Skeletal muscle satellite cell (primary cell): Measurements from ENCODE around the gene RORC.
A peak's percentile ranks its signal among the peaks of the same experiment; 100 is the strongest.
"Not testable (repeated sequence)": the region's sequence is repeated elsewhere in the genome, so short reads cannot be mapped to it uniquely, and the experiment has no call there.

Source experiments
- H3K27me3 ChIP-seq: 2 replicates; pipeline ENCODE4 v1.7.0; 2013; ENCODE audit warnings: low read length; ENCODE audit not compliant: control insufficient read depth, insufficient read depth
- H3K36me3 ChIP-seq: 2 replicates; pipeline ENCODE4 v1.7.0; 2013; ENCODE audit warnings: mild to moderate bottlenecking, control low read depth, low read length; ENCODE audit not compliant: insufficient read depth
- H3K4me1 ChIP-seq: 2 replicates; pipeline ENCODE4 v1.7.0; 2013; ENCODE audit warnings: low read length; ENCODE audit not compliant: control insufficient read depth, insufficient read depth
- H3K4me2 ChIP-seq: 2 replicates; pipeline ENCODE4 v1.7.0; 2013; ENCODE audit warnings: mild to moderate bottlenecking, low read length
- H3K4me3 ChIP-seq: 2 replicates; pipeline ENCODE4 v1.7.0; 2013; ENCODE audit warnings: low read length
- H3K9ac ChIP-seq: 2 replicates; pipeline ENCODE4 v1.7.0; 2013; ENCODE audit warnings: mild to moderate bottlenecking, low read depth, low read length, moderate library complexity
- H3K9me3 ChIP-seq: replicated peaks from 2 replicates; pipeline ENCODE4 v1.7.0; 2013; ENCODE audit warnings: mild to moderate bottlenecking, control low read depth, low read length

Gene RORC

DNA sequence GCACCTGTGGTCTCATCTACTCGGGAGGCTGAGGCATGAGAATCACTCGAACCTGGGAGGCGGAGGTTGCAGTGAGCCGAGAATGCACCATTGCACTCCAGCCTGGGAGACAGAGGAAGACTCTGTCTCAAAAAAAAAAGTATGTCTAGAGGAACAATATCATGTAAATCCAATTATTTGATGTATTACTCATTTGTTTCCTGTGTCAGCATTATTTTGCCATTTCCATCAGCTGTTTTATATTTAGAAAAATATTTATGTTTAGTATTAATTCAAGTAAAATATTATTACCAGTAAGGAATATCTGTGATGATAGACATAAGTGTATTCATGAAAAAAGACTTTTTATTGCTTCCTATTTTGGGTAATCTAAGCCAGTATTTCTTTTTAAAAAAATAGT is 54.3 kb downstream of the RORC start:
- H3K4me3 ChIP-seq: no peak overlapping the region
- H3K9ac ChIP-seq: no peak overlapping the region
- no peaks in the 10 kb centered on the region for H3K27me3 ChIP-seq
- no peaks in the 10 kb centered on the region for H3K9me3 ChIP-seq
- no peaks in the 10 kb centered on the region for H3K36me3 ChIP-seq
- no peak overlapping the region for H3K4me2 ChIP-seq
- no peaks in the 10 kb centered on the region for H3K4me1 ChIP-seq

DNA sequence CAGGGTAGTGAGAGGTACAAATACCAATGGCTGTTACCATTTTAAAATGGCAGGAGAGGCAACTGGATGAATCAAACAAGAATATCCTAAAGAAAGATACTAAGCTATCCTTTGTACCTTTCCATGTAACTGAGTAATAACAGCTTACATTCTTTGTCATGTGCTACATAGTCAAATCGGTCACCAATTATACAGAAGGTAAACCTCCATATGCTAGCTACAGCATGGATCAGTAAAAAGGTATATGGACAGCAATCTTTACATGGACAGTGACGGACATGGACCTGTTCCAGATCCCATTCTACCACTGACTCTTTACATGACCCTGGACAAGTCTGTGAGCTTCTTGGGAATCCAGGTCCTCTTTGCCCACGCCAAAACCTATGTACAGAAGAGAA is 54.9 kb downstream of the RORC start:
- H3K36me3 ChIP-seq: no peaks in the 10 kb centered on the region
- H3K27me3 ChIP-seq: no peaks in the 10 kb centered on the region
- H3K9me3 ChIP-seq: no peaks in the 10 kb centered on the region
- no peaks in the 10 kb centered on the region for H3K4me1 ChIP-seq
- H3K4me2 ChIP-seq: no peak overlapping the region
- no peak overlapping the region for H3K4me3 ChIP-seq
- H3K9ac ChIP-seq: no peak overlapping the region

DNA sequence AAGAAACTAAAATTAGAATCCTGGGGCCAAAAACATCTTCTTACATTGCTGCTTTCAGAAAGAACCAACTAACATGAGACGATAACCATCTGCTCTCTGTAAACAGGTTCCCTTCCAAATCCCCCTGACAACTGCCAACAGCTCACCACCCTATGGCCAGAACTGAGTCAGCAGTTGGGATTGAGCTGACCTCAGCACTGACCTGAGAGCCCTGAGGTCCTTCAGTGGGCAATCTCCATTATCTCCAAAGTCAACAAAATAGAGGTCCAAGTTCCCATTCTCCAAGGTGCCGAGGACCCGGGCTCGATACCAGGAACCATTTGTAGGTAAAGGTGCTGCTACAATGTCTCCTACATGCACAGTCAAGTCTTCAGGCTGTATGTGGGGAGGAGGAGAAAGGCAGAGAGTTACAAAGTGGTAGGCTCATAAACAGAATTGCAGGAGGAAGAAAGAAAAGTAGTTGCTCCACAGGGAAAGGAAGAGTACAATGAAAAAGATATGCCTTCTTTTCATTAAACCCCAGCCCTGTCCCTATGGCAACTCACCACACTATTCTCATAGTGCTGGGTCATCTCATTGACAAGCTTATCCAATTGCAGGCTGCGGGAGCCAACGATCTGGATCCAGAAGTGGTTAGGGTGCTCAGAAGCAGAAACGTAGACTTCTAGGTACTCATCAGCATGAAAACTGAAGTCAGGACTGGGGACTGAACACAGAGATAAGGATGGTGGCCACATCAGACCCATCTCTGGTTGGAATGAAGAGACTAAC is 55.5 kb downstream of the RORC start:
- Histone ChIP-seq H3K4me3 (no peak overlapping the region), H3K27me3 (no peaks in the 10 kb centered on the region), H3K4me2 (no peak overlapping the region), H3K9me3 (no peaks in the 10 kb centered on the region), H3K9ac (no peak overlapping the region), H3K36me3 (no peaks in the 10 kb centered on the region), H3K4me1 (no peaks in the 10 kb centered on the region)

DNA sequence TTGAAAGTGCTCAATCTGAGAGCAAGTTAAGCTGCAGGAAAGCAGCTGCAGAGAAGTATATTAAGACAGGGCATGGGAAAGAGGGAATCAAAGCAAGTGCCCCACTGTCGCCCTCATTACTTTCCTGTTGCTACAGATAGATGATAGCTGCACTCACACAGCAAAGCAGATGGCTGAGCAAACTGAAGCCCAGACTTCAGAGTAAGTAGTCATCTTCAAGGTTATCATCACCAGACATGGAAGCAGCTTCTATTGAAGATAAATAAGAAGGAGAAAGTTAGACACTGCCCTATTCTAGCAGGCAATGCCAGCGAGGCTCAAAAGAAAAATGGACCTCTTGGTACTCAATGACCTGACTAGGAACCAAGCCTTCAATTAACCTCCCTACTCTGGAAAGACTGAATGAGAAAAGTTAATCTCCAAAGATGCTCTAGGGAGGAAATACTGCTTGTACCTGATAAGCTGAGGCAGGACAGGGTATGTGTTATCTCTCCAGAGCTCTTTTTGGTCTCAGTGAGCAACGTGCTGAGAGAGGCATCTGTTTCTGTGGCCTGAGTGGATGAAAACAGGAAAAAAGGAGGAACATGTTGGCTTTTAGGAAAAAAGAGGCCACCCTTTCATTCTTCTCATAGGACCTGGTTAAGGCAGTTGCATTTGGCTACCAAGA is 57.2 kb downstream of the RORC start:
- Histone ChIP-seq H3K36me3 (no peaks in the 10 kb centered on the region), H3K4me3 (no peak overlapping the region), H3K27me3 (no peaks in the 10 kb centered on the region), H3K9ac (no peak overlapping the region), H3K4me1 (no peaks in the 10 kb centered on the region), H3K9me3 (no peaks in the 10 kb centered on the region), H3K4me2 (no peak overlapping the region)

DNA sequence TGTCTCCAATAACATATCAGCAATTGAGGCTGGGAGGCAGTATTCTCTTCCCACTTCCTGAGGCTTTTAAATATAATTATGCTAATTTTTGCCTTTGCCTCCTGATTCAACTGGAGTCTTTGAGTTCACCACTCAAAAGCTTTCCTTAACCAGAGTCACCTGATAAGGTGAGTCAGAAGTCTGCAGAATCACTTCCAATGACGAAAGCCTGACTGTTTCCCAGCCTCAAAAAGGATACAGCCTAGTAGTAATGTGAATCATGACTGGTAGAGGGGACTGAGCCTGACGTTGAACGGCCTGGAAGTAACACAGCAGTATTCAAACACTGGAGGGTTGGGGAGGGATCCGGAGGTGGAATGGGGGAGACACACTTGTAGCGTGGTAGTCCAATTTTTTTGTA is 57.9 kb downstream of the RORC start:
- no peaks in the 10 kb centered on the region for H3K4me1 ChIP-seq
- no peaks in the 10 kb centered on the region for H3K36me3 ChIP-seq
- no peak overlapping the region for H3K9ac ChIP-seq
- H3K4me3 ChIP-seq: no peak overlapping the region
- H3K27me3 ChIP-seq: no peaks in the 10 kb centered on the region
- H3K9me3 ChIP-seq: no peaks in the 10 kb centered on the region
- H3K4me2 ChIP-seq: no peak overlapping the region

DNA sequence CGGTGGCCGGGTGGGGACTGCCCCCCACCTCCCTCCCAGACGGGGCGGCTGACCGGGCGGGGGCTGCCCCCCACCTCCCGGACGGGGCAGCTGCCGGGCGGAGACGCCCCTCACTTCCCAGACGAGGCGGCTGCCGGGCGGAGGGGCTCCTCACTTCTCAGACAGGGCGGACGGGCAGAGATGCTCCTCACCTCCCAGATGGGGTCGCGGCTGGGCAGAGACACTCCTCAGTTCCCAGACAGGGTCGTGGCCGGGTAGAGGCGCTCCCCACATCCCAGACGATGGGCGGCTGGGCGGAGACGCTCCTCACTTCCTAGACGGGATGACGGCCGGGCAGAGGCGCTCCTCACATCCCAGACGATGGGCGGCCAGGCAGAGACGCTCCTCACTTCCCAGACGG is 62.3 kb downstream of the RORC start:
- H3K9ac ChIP-seq, H3K27me3 ChIP-seq, H3K4me1 ChIP-seq, H3K9me3 ChIP-seq, H3K36me3 ChIP-seq, H3K4me2 ChIP-seq, H3K4me3 ChIP-seq: not testable (repeated sequence)

DNA sequence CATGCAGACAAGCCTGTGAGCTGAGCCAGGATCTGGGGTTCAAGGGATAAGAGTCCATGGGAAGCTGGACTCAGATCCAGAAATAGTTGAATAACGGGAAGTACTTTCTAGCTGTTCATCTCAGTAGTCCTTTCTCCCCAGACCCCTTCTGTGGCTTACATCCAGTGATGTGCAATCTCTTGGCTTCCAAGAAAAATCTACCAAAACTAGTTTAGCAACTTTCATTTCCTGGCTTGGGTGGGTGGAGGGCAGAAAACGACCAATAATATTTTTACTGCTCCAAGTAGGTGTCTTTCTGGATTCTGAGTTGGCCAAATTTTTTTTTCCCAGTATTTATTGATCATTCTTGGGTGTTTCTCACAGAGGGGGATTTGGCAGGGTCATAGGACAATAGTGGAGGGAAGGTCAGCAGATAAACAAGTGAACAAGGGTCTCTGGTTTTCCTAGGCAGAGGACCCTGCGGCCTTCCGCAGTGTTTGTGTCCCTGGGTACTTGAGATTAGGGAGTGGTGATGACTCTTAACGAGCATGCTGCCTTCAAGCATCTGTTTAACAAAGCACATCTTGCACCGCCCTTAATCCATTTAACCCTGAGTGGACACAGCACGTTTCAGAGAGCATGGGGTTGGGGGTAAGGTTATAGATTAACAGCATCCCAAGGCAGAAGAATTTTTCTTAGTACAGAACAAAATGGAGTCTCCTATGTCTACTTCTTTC is 63.1 kb downstream of the RORC start:
- H3K4me3 ChIP-seq, H3K9me3 ChIP-seq, H3K9ac ChIP-seq, H3K36me3 ChIP-seq, H3K4me2 ChIP-seq, H3K4me1 ChIP-seq, H3K27me3 ChIP-seq: not testable (repeated sequence)

DNA sequence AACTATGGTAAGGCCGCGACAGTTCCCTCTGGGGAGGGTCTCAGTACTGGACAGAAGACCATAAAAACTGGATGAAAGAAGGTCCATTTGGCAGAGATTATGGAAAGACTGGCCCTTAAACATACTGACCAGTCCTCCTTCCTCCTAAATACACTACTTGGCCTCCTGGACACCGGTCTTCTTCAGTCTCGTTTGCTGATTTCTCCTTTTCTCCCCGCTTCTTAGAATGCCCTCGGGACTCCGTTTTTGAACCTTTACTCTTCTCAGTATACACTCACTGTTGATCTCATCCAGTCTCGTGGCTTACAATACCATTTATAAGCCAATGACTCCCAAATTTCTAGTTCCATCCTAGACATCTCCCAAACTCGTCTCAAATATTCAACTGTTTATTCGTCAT is 67.6 kb downstream of the RORC start:
- H3K27me3 ChIP-seq: no peaks in the 10 kb centered on the region
- H3K9ac ChIP-seq: peak overlapping the region; percentile 87
- peak overlapping the region; percentile 74 for H3K4me3 ChIP-seq
- H3K36me3 ChIP-seq: peaks cover 25% of the 10 kb centered on the region
- H3K4me1 ChIP-seq: peaks cover 15% of the 10 kb centered on the region
- H3K4me2 ChIP-seq: peak overlapping the region; percentile 92
- H3K9me3 ChIP-seq: no peaks in the 10 kb centered on the region

DNA sequence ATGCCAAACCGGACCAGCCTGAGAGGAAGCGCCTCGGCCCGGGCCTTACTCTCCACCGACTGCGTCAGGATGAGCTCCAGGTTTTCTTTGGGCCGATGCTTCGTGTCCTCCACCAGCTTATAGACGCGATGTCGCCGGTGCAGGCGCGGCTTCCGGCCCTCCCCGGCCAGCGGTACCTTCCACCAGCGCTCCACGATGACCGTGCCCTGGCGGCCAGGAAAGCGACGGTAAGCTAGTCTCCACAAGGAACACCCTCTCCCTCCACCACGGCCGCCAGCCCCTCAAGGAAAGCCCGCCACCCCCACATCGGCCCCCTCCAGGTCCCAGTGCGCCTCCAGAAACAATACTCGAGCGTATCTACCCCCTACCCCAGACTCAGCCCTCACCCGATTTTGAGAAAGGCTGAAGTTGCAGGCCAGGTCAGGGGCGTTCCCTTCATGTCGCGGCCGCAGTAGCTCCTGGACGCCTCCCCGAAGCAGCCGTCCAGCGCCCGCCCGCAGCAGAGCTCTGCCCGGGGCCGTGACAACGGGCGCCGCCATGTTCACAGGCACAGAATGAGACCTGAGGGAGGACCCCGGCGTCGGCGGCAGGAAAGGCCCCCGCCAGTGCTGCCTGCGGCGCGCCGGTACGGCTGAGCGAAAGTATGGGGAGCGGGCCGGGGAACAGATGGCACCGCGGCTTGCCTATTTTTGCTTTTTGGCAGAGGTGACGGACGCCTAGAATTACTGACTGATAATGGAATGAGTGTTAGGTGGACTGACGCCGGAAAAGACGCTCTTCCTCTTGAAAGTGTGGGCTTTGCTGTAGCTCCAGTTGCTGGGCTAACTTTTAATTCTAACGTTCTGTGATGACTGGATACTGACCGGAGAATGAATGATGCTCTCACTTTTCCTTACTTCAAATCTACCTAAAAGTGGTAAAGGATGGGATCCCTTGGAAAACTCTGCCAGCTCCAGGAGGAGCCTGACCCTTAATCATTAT is 68.4 kb downstream of the RORC start, which contains the start of gene MRPL9:
TSS of gene MRPL9 (minus strand) at position 556 of the 981 bp plus-strand sequence. CDS start at position 539, 17 bp downstream.
- Histone ChIP-seq H3K27me3 (no peaks in the 10 kb centered on the region), H3K4me3 (peak within 1 kb of the TSS; percentile 74), H3K4me2 (peak within 1 kb of the TSS; percentile 92), H3K36me3 (peaks cover 30% of the 10 kb centered on the region), H3K9ac (peak within 1 kb of the TSS; percentile 87), H3K4me1 (peaks cover 15% of the 10 kb centered on the region), H3K9me3 (no peaks in the 10 kb centered on the region)

DNA sequence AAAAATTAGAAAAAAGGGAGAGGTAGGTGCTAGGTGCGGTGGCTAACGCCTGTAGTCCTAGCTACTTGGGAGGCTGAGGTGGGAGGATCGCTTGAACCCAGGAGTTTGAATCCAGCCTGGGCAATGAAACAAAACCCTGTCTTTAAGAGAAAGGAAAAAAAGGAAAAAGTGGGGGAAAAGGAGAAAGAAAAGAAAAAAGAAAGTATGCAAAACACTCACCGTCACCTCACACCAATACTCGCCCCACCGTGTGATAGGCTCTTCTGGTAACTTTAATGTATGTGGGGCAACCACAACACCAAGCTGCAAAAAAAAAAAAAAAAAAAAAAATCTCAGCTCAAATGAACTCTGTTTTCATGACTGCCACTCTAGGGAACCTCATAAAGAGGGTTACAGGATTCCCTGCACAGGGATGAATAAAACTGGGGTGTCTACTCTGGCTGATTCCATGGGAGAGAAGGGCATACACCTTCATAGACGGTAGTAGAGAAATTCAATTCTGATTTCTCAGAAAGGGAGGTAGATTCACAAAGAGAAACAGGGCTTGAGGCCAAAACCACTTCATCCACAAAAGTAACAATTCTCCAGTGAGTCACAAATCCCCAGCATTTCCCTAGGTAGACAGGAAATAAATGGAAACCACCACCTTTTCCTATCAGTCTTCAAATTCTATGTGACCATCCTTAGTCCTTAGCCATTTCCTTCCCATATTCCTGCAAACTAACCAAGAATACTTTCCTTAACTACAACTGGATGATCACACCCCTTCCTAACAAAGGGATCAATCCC is 70.8 kb downstream of the RORC start:
- H3K9ac ChIP-seq: no peak overlapping the region
- H3K4me1 ChIP-seq: peaks cover 24% of the 10 kb centered on the region
- H3K9me3 ChIP-seq: no peaks in the 10 kb centered on the region
- no peak overlapping the region for H3K4me2 ChIP-seq
- H3K27me3 ChIP-seq: no peaks in the 10 kb centered on the region
- no peak overlapping the region for H3K4me3 ChIP-seq
- peaks cover 32% of the 10 kb centered on the region for H3K36me3 ChIP-seq
